ENCODE data around the gene EPB41L4B.

EPB41L4B gene

DNA sequence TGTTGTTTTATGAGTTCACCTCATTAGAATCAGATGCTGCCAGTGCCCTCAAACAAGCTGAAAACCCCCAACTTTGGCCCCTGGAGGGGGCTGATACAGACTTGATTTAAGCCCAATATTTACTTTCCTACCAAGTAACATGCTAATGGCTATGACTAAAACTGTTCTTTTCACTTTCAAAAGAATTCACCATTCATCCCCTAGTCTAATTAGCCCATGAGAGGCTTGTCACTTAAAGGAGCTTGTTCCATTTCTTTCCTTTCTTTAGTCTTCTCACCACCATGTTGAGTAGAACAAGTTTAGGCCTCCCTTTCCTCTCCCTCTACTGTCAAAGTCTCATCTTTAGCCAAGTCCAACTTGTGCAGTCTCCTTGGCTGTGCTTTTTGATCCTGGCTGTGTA is 50.4 kb downstream of the EPB41L4B start:
- peaks cover 9% of the 10 kb centered on the region for H3K36me3 ChIP-seq (ENCODE audit: insufficient read depth, low read length)
- H3K79me2 ChIP-seq (ENCODE audit: control insufficient read depth, insufficient read depth, low read length, unreplicated experiment), result no peaks in the 10 kb centered on the region
- H2AFZ ChIP-seq (ENCODE audit: low read length, unreplicated experiment), result no peak overlapping the region
- H3K27me3 ChIP-seq (ENCODE audit: insufficient read depth, low read length), result no peaks in the 10 kb centered on the region
- H3K4me3 ChIP-seq (ENCODE audit: low read depth, low read length), result no peak overlapping the region
- no peak overlapping the region for H3K27ac ChIP-seq (ENCODE audit: low read depth, low read length)
- peaks cover under 1% of the 10 kb centered on the region for H3K4me1 ChIP-seq (ENCODE audit: control insufficient read depth, insufficient read depth, low read length, unreplicated experiment)

DNA sequence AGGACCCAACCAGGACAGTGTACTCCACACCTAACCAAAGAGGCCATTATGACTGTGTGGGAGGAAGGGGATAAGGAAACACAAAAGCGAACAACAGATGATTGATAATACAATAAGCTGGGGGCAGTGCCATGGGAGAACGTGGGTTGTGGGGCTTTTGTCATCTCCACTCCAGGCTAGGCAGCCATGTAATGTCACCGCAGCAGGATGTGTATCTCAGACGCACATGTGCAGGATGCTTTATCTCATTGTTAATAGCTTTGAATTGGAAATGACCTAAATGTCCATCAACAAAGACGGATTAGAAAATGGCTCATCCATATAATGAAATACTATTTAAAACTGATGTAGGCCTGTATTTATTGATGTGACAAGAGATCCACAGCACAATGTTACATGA is 51.0 kb downstream of the EPB41L4B start:
- Histone ChIP-seq H3K79me2 (ENCODE audit: control insufficient read depth, insufficient read depth, low read length, unreplicated experiment) (no peaks in the 10 kb centered on the region), H3K27me3 (ENCODE audit: insufficient read depth, low read length) (no peaks in the 10 kb centered on the region), H3K4me3 (ENCODE audit: low read depth, low read length) (no peak overlapping the region), H3K27ac (ENCODE audit: low read depth, low read length) (no peak overlapping the region), H3K36me3 (ENCODE audit: insufficient read depth, low read length) (peaks cover 9% of the 10 kb centered on the region), H3K4me1 (ENCODE audit: control insufficient read depth, insufficient read depth, low read length, unreplicated experiment) (peaks cover 2% of the 10 kb centered on the region), H2AFZ (ENCODE audit: low read length, unreplicated experiment) (no peak overlapping the region)

DNA sequence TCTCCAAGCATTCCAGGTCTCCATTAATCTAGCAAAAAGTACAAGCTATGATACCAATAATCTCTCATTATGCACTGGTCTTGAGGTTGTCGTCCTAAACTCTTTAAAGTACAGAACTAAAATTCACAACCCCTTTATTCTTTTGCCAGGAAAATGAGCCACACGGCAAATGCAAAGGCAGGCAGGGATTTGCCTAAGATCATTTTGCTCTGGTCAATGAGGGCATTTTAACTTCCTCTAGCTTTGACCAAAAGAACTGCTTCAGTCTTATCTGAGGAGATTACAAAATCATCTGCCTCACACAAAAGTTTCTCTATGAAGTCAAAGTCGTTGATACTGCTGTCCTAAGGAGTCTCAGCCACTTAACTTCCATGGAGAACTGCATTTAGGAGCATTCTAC is 51.8 kb downstream of the EPB41L4B start:
- no peaks in the 10 kb centered on the region for H3K79me2 ChIP-seq (ENCODE audit: control insufficient read depth, insufficient read depth, low read length, unreplicated experiment)
- peaks cover 9% of the 10 kb centered on the region for H3K36me3 ChIP-seq (ENCODE audit: insufficient read depth, low read length)

DNA sequence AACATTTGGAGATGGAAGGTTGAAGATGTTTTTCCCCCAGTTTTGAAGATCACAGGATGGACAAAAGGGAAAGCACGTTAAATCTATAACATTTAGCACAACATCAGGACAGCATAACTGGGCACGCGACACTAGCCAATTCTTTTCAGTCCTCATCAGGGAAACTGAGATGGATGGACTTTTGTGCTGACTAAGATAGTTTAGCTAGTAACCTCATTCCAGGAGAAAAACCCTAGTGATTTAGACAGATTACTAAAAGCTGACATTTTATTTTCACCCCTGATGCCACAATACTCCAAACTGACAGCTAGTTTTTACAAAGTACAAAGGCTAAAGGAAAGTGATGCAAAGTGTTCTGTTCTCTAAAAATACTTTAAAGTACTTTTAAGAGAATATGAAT is 53.3 kb downstream of the EPB41L4B start:
- Histone ChIP-seq H2AFZ (ENCODE audit: low read length, unreplicated experiment) (no peak overlapping the region), H3K27ac (ENCODE audit: low read depth, low read length) (no peak overlapping the region), H3K79me2 (ENCODE audit: control insufficient read depth, insufficient read depth, low read length, unreplicated experiment) (no peaks in the 10 kb centered on the region), H3K36me3 (ENCODE audit: insufficient read depth, low read length) (peaks cover 9% of the 10 kb centered on the region), H3K27me3 (ENCODE audit: insufficient read depth, low read length) (no peaks in the 10 kb centered on the region), H3K4me3 (ENCODE audit: low read depth, low read length) (no peak overlapping the region), H3K4me1 (ENCODE audit: control insufficient read depth, insufficient read depth, low read length, unreplicated experiment) (peaks cover 2% of the 10 kb centered on the region)

More for the DNA sequence above, 51.8 kb downstream of the EPB41L4B start:
- no peaks in the 10 kb centered on the region for H3K27me3 ChIP-seq (ENCODE audit: insufficient read depth, low read length)
- no peak overlapping the region for H2AFZ ChIP-seq (ENCODE audit: low read length, unreplicated experiment)
- H3K27ac ChIP-seq (ENCODE audit: low read depth, low read length), result no peak overlapping the region
- H3K4me3 ChIP-seq (ENCODE audit: low read depth, low read length), result no peak overlapping the region
- H3K4me1 ChIP-seq (ENCODE audit: control insufficient read depth, insufficient read depth, low read length, unreplicated experiment), result peaks cover 2% of the 10 kb centered on the region

DNA sequence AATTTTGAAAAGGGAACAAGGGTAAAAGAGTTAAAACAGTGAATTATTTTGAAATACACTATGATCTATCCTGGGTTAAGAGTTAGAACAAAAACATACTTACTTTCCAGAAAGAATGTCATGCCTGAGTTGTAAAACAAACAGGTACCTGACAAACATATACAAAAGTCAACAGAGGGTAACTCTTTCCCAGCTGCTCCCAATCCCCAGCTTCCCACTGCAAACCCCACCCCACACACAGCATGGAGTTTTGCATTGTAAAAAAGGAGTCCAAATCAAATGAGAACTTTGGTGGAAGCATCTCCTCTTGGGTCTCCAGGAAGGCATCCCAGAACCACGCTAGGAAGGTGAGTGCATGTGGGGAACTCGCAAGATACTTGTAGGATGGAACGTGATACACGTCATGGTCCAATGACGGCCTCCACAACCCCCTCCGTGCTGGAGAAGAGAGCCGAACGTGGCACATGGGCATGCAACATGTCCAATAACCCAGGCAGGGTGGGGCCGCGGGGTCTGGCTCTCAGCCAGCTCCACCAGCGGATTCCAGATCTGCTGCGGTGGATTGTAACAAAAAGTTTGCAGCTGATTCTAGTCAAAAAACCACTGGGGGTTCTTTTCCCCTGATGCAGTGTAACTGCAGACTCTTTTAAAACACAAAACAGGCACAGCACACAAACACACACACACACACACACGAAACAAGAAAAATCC is 55.8 kb downstream of the EPB41L4B start:
- no peaks in the 10 kb centered on the region for H3K79me2 ChIP-seq (ENCODE audit: control insufficient read depth, insufficient read depth, low read length, unreplicated experiment)
- H3K27me3 ChIP-seq (ENCODE audit: insufficient read depth, low read length), result no peaks in the 10 kb centered on the region
- peaks cover 2% of the 10 kb centered on the region for H3K4me1 ChIP-seq (ENCODE audit: control insufficient read depth, insufficient read depth, low read length, unreplicated experiment)
- no peak overlapping the region for H3K27ac ChIP-seq (ENCODE audit: low read depth, low read length)
- H3K36me3 ChIP-seq (ENCODE audit: insufficient read depth, low read length), result peaks cover 9% of the 10 kb centered on the region
- no peak overlapping the region for H2AFZ ChIP-seq (ENCODE audit: low read length, unreplicated experiment)
- no peak overlapping the region for H3K4me3 ChIP-seq (ENCODE audit: low read depth, low read length)

DNA sequence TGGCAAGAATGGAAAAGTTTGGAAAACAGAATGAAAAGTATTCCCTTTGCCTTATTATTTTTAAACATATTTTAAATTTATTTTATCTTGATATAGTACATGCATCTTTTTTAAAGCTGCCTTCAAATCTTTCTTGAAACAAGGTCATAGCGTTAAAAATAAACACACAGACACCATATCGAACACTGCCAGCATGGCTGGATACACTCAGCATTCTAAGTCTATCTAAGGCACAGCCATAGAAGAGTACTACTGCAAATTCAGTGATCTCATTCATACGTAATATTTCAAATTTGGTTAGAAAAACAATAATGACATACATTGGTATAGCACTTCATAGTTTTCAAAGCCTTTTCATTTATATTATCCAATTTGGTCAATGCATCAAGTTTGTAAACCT is 57.5 kb downstream of the EPB41L4B start:
- Histone ChIP-seq H3K4me1 (ENCODE audit: control insufficient read depth, insufficient read depth, low read length, unreplicated experiment) (peaks cover 2% of the 10 kb centered on the region), H3K27ac (ENCODE audit: low read depth, low read length) (no peak overlapping the region), H2AFZ (ENCODE audit: low read length, unreplicated experiment) (no peak overlapping the region), H3K36me3 (ENCODE audit: insufficient read depth, low read length) (peaks cover 9% of the 10 kb centered on the region), H3K4me3 (ENCODE audit: low read depth, low read length) (no peak overlapping the region), H3K79me2 (ENCODE audit: control insufficient read depth, insufficient read depth, low read length, unreplicated experiment) (no peaks in the 10 kb centered on the region), H3K27me3 (ENCODE audit: insufficient read depth, low read length) (no peaks in the 10 kb centered on the region)

DNA sequence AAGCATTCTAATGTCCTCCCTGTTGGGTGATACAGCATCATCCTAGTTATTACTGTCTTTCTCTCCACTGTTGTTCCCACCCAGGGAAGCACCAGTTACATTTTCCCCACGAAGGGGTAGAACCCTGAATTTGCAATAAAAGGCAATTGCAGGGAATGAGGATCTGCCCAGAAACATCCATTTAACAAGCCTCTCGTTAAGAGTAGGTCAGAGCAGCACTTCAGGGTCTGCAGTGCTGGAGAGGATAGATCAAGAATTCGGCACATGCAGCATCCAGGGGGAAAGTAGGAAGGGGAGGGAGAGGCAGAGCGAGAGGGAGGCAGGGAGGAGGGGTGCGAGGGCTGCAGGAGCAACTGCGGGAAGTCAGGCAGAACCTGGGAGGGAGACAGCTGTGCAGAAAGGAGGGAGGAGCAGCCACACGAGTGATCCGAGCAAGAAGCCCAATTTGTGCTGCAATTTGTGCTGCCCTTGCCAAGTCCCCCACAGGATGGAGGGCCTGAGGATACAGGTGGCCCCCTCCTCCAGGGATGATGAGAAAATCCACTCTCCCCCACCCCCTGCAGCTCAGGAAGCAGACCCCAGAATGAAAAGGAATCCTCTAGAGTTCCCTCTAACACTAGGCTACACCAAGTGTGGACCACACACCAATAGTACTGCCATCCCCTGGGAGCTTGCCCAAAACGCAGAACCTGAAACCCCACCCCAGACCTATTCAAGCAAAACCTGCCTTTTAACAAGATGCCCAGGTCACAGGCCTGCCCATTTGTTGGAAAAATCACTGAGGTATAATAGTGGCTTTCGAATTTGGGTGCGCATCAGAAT is 62.2 kb downstream of the EPB41L4B start:
- Histone ChIP-seq H3K4me1 (ENCODE audit: control insufficient read depth, insufficient read depth, low read length, unreplicated experiment) (peaks cover 13% of the 10 kb centered on the region), H3K27ac (ENCODE audit: low read depth, low read length) (no peak overlapping the region), H2AFZ (ENCODE audit: low read length, unreplicated experiment) (no peak overlapping the region), H3K36me3 (ENCODE audit: insufficient read depth, low read length) (no peaks in the 10 kb centered on the region), H3K79me2 (ENCODE audit: control insufficient read depth, insufficient read depth, low read length, unreplicated experiment) (no peaks in the 10 kb centered on the region), H3K27me3 (ENCODE audit: insufficient read depth, low read length) (no peaks in the 10 kb centered on the region), H3K4me3 (ENCODE audit: low read depth, low read length) (no peak overlapping the region)

DNA sequence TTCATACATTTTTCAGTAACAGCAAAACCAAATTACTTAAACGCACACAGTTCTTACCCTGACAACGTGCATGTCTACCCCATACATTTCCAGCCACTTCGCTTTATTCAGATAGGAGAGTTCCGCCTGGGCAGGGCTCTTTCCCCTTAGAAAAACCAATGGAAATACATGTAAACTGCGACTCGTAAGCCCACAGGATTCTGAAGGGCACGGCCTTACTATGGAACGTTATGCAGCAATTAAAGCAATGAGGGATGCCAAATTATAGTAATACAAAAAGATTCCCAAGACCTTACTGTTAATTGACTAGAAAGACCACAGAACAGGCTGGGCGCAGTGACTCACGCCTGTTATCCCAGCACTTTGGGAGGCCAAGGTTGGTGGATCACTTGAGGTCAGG is 64.5 kb downstream of the EPB41L4B start:
- H3K4me1 ChIP-seq (ENCODE audit: control insufficient read depth, insufficient read depth, low read length, unreplicated experiment), result peaks cover 37% of the 10 kb centered on the region
- no peaks in the 10 kb centered on the region for H3K79me2 ChIP-seq (ENCODE audit: control insufficient read depth, insufficient read depth, low read length, unreplicated experiment)
- no peak overlapping the region for H2AFZ ChIP-seq (ENCODE audit: low read length, unreplicated experiment)
- no peak overlapping the region for H3K4me3 ChIP-seq (ENCODE audit: low read depth, low read length)
- H3K27me3 ChIP-seq (ENCODE audit: insufficient read depth, low read length), result no peaks in the 10 kb centered on the region
- no peak overlapping the region for H3K27ac ChIP-seq (ENCODE audit: low read depth, low read length)
- H3K36me3 ChIP-seq (ENCODE audit: insufficient read depth, low read length), result no peaks in the 10 kb centered on the region

DNA sequence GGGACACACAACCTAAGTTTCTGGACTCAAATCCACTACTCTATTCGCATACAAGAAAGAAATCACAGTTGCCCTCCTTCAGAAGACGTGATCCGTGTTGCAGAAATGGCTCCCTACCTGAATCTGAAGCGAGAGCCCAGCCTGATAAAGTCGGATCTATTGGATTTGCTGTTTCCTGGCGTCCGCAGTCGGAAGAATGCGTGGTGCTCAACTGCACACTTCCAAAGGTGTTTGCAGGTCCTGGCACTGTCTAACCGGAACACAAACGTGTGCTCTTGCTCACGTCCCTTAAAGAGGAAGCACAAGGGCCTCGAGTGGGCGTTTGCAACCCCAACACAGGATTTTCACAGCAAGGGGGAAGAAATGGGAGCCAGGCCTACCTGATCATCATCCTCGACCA is 65.5 kb downstream of the EPB41L4B start:
- H3K4me3 ChIP-seq (ENCODE audit: low read depth, low read length), result no peak overlapping the region
- H3K79me2 ChIP-seq (ENCODE audit: control insufficient read depth, insufficient read depth, low read length, unreplicated experiment), result no peaks in the 10 kb centered on the region
- peak overlapping the region; percentile 87; the same call in 1 of the 2 replicates for H3K27ac ChIP-seq (ENCODE audit: low read depth, low read length)
- no peaks in the 10 kb centered on the region for H3K36me3 ChIP-seq (ENCODE audit: insufficient read depth, low read length)
- H3K4me1 ChIP-seq (ENCODE audit: control insufficient read depth, insufficient read depth, low read length, unreplicated experiment), result peaks cover 46% of the 10 kb centered on the region
- no peaks in the 10 kb centered on the region for H3K27me3 ChIP-seq (ENCODE audit: insufficient read depth, low read length)
- no peak overlapping the region for H2AFZ ChIP-seq (ENCODE audit: low read length, unreplicated experiment)

DNA sequence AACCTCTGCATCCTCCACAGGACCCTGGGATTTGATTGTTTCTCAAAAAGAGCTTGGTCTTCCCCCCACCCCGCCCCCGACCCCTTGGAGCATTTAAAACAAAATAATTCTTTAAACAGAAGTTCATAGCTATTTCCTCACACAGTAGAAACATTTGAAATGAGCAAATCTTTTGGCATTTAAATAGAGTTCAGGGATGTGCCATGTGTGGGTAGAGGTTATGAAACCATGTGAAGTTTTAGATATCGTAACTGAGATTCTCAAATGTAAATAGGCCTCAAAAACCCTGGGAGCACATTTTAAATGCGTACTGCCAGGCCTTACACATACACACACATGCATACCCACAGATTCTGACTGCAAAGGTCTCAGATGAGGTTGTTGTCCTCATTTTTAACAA is 66.5 kb downstream of the EPB41L4B start:
- peak overlapping the region; percentile 8; the same call in 1 of the 2 replicates for H3K4me3 ChIP-seq (ENCODE audit: low read depth, low read length)
- H3K27ac ChIP-seq (ENCODE audit: low read depth, low read length), result peak overlapping the region; percentile 87

More for the DNA sequence above, 66.5 kb downstream of the EPB41L4B start:
- Histone ChIP-seq H3K4me1 (ENCODE audit: control insufficient read depth, insufficient read depth, low read length, unreplicated experiment) (peaks cover 50% of the 10 kb centered on the region), H3K36me3 (ENCODE audit: insufficient read depth, low read length) (no peaks in the 10 kb centered on the region), H3K27me3 (ENCODE audit: insufficient read depth, low read length) (no peaks in the 10 kb centered on the region), H3K79me2 (ENCODE audit: control insufficient read depth, insufficient read depth, low read length, unreplicated experiment) (no peaks in the 10 kb centered on the region), H2AFZ (ENCODE audit: low read length, unreplicated experiment) (no peak overlapping the region)

Data from ACC112 (cell line).